ENCODE results near the gene NUDT8. TPM values are rescaled to one million over a fixed set of nuclear protein-coding genes. Genes with fewer than 3 reads are reported as not detected.
A peak's percentile ranks its signal among the peaks of the same experiment; 100 is the strongest.

Gene NUDT8
- total and polyA plus RNA-seq, 2 donors (not counting 1 experiment from before 2014, with no cell fraction given) = 6.9 to 7.1 TPM

GRCh38 chr11:67611704-67612587 is 17.8 kb downstream of the NUDT8 start:
- H3K4me1 Mint-ChIP-seq = peaks cover 47% of the 10 kb centered on the region
- POLR2A ChIA-PET = interaction anchor here (2.1 kb wide), 1 partner anchor 28 kb away, joined by 6 read pairs; the partner anchor contains the start of gene GSTP1
- no peak for ATAC-seq (ENCODE audit: low read depth)
- no peak overlapping the region for H3K9ac ChIP-seq (ENCODE audit: low read length)
- intact Hi-C loops (cut with micrococcal nuclease) = loop anchor here (5.0 kb wide), 1 partner anchor 35 kb away; no protein-coding TSS in a partner anchor
- DNase-seq = peak; percentile 20
- H3K27me3 ChIP-seq (replicated peaks in 1 of 4; ENCODE audit: control extremely low read depth in 1 of 4, control insufficient read depth in 3 of 4, insufficient read depth in 4 of 4, low read length in 3 of 4) = no peaks in the 10 kb centered on the region
- H2AFZ ChIP-seq (ENCODE audit: insufficient read depth, low read depth, low read length, poor library complexity, severe bottlenecking) = no peak overlapping the region
- no peaks in the 10 kb centered on the region for H3K9me3 Mint-ChIP-seq (ENCODE audit: insufficient read depth)
- 98% methylated on average over 32 of the region's 37 CpGs for WGBS (ENCODE audit: insufficient coverage)
- H3K27ac ChIP-seq (ENCODE audit: low read length in 2 of 2) = no peak overlapping the region
- H3K9me3 ChIP-seq (ENCODE audit: control extremely low read depth in 1 of 3, control insufficient read depth in 2 of 3, insufficient read depth in 1 of 3, low read length in 2 of 3) = no peaks in the 10 kb centered on the region
- H3K4me2 ChIP-seq (replicated peaks; ENCODE audit: low read depth, low read length, poor library complexity, severe bottlenecking) = no peak overlapping the region
- peaks cover 0 to 45% of the 10 kb centered on the region in 2 experiments for H3K36me3 ChIP-seq (replicated peaks in 1 of 2; ENCODE audit: control extremely low read depth in 1 of 2, control insufficient read depth in 1 of 2, extremely low read depth in 1 of 2, insufficient read depth in 2 of 2, low read length in 1 of 2)
- no peak overlapping the region for H3K4me3 ChIP-seq (ENCODE audit: control extremely low read depth in 1 of 5, extremely low read depth in 1 of 5, insufficient read depth in 1 of 5, low read depth in 2 of 5, low read length in 4 of 5)
- no peaks in the 10 kb centered on the region for H3K27me3 Mint-ChIP-seq
- H3K4me3 Mint-ChIP-seq = no peak overlapping the region
- TF ChIP-seq CTCF (IDR thresholded peaks at IDR 0.05) (no peak), EZH2 (IDR thresholded peaks at IDR 0.05; ENCODE audit: borderline replicate concordance, insufficient read depth, low read depth, low read length, poor library complexity, severe bottlenecking) (no peak)
- peak overlapping the region; percentile 20 for H3K27ac Mint-ChIP-seq
- H3K79me2 ChIP-seq (ENCODE audit: control insufficient read depth, insufficient read depth, low read length) = peaks cover 24% of the 10 kb centered on the region
- no peaks in the 10 kb centered on the region for H4K20me1 ChIP-seq (ENCODE audit: control insufficient read depth, insufficient read depth, low read length, poor library complexity, severe bottlenecking)
- CTCF ChIA-PET = interaction anchor here (8.0 kb wide), 1 partner anchor 17 kb away, joined by 85 read pairs; the partner anchor contains the start of gene NUDT8
- peaks cover 41 to 48% of the 10 kb centered on the region in 2 donors for H3K4me1 ChIP-seq (ENCODE audit: control insufficient read depth in 2 of 2, insufficient read depth in 2 of 2, low read length in 2 of 2)

GRCh38 chr11:67611165-67611564 is 18.6 kb downstream of the NUDT8 start:
- Histone ChIP-seq H3K27ac (ENCODE audit: low read length in 2 of 2) (no peak overlapping the region), H3K4me3 (ENCODE audit: control extremely low read depth in 1 of 5, extremely low read depth in 1 of 5, insufficient read depth in 1 of 5, low read depth in 2 of 5, low read length in 4 of 5) (no peak overlapping the region), H4K20me1 (ENCODE audit: control insufficient read depth, insufficient read depth, low read length, poor library complexity, severe bottlenecking) (no peaks in the 10 kb centered on the region), H3K4me2 (replicated peaks; ENCODE audit: low read depth, low read length, poor library complexity, severe bottlenecking) (no peak overlapping the region), H3K36me3 (replicated peaks in 1 of 2; ENCODE audit: control extremely low read depth in 1 of 2, control insufficient read depth in 1 of 2, extremely low read depth in 1 of 2, insufficient read depth in 2 of 2, low read length in 1 of 2) (peaks cover 0 to 45% of the 10 kb centered on the region in 2 experiments), H3K27me3 (replicated peaks in 1 of 4; ENCODE audit: control extremely low read depth in 1 of 4, control insufficient read depth in 3 of 4, insufficient read depth in 4 of 4, low read length in 3 of 4) (no peaks in the 10 kb centered on the region), H3K9ac (ENCODE audit: low read length) (no peak overlapping the region), H2AFZ (ENCODE audit: insufficient read depth, low read depth, low read length, poor library complexity, severe bottlenecking) (no peak overlapping the region), H3K4me1 (ENCODE audit: control insufficient read depth in 2 of 2, insufficient read depth in 2 of 2, low read length in 2 of 2) (peaks cover 41 to 47% of the 10 kb centered on the region in 2 donors), H3K9me3 (ENCODE audit: control extremely low read depth in 1 of 3, control insufficient read depth in 2 of 3, insufficient read depth in 1 of 3, low read length in 2 of 3) (no peaks in the 10 kb centered on the region), H3K79me2 (ENCODE audit: control insufficient read depth, insufficient read depth, low read length) (peaks cover 26% of the 10 kb centered on the region)
- Mint-ChIP-seq H3K4me1 (peaks cover 49% of the 10 kb centered on the region), H3K27me3 (no peaks in the 10 kb centered on the region), H3K27ac (no peak overlapping the region), H3K4me3 (no peak overlapping the region), H3K9me3 (ENCODE audit: insufficient read depth) (no peaks in the 10 kb centered on the region)
- POLR2A ChIA-PET = interaction anchor here (2.1 kb wide), 1 partner anchor 28 kb away, joined by 6 read pairs; the partner anchor contains the start of gene GSTP1
- CTCF ChIA-PET = no interaction called here
- TF ChIP-seq CTCF (IDR thresholded peaks at IDR 0.05) (no peak), EZH2 (IDR thresholded peaks at IDR 0.05; ENCODE audit: borderline replicate concordance, insufficient read depth, low read depth, low read length, poor library complexity, severe bottlenecking) (no peak)
- ATAC-seq (ENCODE audit: low read depth) (no peak), DNase-seq (no peak)
- intact Hi-C loops (cut with micrococcal nuclease) = loop anchor here (5.0 kb wide), 1 partner anchor 36 kb away; no protein-coding TSS in a partner anchor
- 95% methylated on average over 14 of the region's 14 CpGs for WGBS (ENCODE audit: insufficient coverage)

Measured in B cell (primary cell).